GM19468 (cell line): ENCODE results near the gene VEGFC.

ENCODE experiments used
- ATAC-seq: cut with Tn5 transposase; IDR thresholded peaks from one replicate; pipeline ENCODE4 v1.9.1; 2021; ENCODE audit warnings: mild to moderate bottlenecking, moderate library complexity, moderate number of reproducible peaks; ENCODE audit not compliant: unreplicated experiment; ENCODE audit errors: extremely low read depth

The VEGFC gene

DNA sequence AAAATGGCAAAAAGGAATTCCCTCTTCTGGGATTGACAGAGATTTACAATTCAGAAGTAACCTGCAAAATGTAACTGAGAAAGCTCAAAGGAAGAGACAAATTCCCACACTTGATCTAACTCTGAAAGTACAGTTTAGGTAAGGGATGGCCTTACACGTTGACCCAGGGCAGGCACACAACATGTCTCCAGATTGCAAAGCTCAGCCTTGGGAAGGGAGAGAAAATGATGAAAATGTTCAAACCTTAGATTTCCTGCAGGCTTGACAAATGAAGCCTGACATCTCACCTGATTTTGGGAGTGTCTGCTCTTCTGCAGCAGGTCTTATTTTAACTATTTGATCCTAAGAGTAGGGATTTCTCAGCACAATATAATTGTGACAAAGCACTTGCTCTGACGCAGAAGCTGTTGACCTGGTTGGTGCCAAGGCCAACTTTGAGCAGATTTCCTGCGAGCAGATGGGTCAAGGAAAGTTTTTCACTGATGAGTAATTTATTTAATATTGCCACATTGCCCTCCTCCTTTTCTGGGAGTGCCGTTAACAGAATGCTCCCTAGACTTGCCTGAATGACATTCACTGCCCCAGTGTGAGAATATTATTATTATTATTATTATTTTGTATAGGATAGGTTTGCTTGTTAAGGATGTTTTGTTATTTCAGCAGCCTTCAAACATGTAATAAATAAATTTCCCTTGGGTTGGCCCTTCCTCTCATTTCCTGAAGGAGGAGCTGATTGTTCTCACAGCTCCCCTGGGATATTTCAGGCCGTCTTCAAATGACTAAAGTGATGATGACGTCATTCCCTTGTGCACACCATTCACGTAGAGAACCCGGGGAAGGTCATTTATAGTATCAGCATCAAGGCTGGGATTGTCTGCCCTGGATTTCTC lies 157.1 kb downstream of the VEGFC start:
- no peak for ATAC-seq
